Mesenchymal stem cell (in vitro differentiated cells and primary cell): Measurements from ENCODE around the gene WNT4.

ENCODE experiments used
- DNase-seq: peaks from one replicate; pipeline ENCODE4 v3.0.0-alpha.2; 2013
- H2AFZ ChIP-seq: one replicate; pipeline ENCODE4 v1.6.1; 2013; ENCODE audit warnings: low read depth, mild to moderate bottlenecking, control low read depth, inconsistent platforms, low read length, moderate library complexity
- H2AK5ac ChIP-seq: 2 replicates; pipeline ENCODE4 v1.6.1; 2013; ENCODE audit warnings: low read length, moderate library complexity, mild to moderate bottlenecking, inconsistent platforms; ENCODE audit not compliant: severe bottlenecking
- H2BK120ac ChIP-seq: one replicate; pipeline ENCODE4 v1.6.1; 2013; ENCODE audit warnings: low read depth, mild to moderate bottlenecking, inconsistent platforms, low read length, moderate library complexity
- H2BK12ac ChIP-seq, 2 experiments: one replicate each; pipeline ENCODE4 v1.6.1; 2013; ENCODE audit warnings: inconsistent platforms in 2 of 2, low read length in 2 of 2, mild to moderate bottlenecking in 2 of 2, moderate library complexity in 2 of 2, control low read depth in 1 of 2
- H2BK15ac ChIP-seq: one replicate; pipeline ENCODE4 v1.6.1; 2013; ENCODE audit warnings: mild to moderate bottlenecking, low read depth, inconsistent platforms; ENCODE audit not compliant: poor library complexity, severe bottlenecking
- H2BK5ac ChIP-seq: 2 replicates; pipeline ENCODE4 v1.6.1; 2013; ENCODE audit warnings: low read depth, mild to moderate bottlenecking, low read length, control low read depth, inconsistent platforms; ENCODE audit not compliant: poor library complexity, severe bottlenecking
- H3K14ac ChIP-seq, 2 experiments: one replicate each; pipeline ENCODE4 v1.6.1; 2013; ENCODE audit warnings: inconsistent platforms in 2 of 2, low read length in 2 of 2, control low read depth in 1 of 2, mild to moderate bottlenecking in 1 of 2, moderate library complexity in 1 of 2
- H3K18ac ChIP-seq, 2 experiments: one replicate each; pipeline ENCODE4 v1.6.1; 2013; ENCODE audit warnings: inconsistent platforms in 2 of 2, low read length in 2 of 2, control low read depth in 1 of 2, low read depth in 1 of 2, mild to moderate bottlenecking in 1 of 2
- H3K23ac ChIP-seq, 2 experiments: one replicate each; pipeline ENCODE4 v1.6.1; 2013; ENCODE audit warnings: inconsistent platforms in 2 of 2, low read length in 2 of 2, mild to moderate bottlenecking in 2 of 2, moderate library complexity in 2 of 2, control low read depth in 1 of 2
- H3K27ac ChIP-seq: 2 replicates; pipeline ENCODE4 v1.5.1; 2013; ENCODE audit warnings: mild to moderate bottlenecking, moderate library complexity, low read length, control low read depth, inconsistent platforms; ENCODE audit not compliant: poor library complexity, severe bottlenecking
- H3K27me3 ChIP-seq, 2 experiments: 2 replicates each; pipeline versions ENCODE4 v1.6.1 to v1.7.0; 2013; ENCODE audit warnings: low read length in 2 of 2, mild to moderate bottlenecking in 2 of 2, moderate library complexity in 2 of 2, control low read depth in 1 of 2, inconsistent platforms in 1 of 2; ENCODE audit not compliant: control insufficient read depth in 1 of 2, insufficient read depth in 1 of 2
- H3K36me3 ChIP-seq, 2 experiments: 2 replicates each; pipeline versions ENCODE4 v1.6.1 to v1.7.0; 2013; ENCODE audit warnings: low read length in 2 of 2, control low read depth in 1 of 2, inconsistent platforms in 1 of 2, low read depth in 1 of 2, mild to moderate bottlenecking in 1 of 2; ENCODE audit not compliant: insufficient read depth in 2 of 2, control insufficient read depth in 1 of 2
- H3K4ac ChIP-seq, 2 experiments: one replicate each; pipeline ENCODE4 v1.6.1; 2013; ENCODE audit warnings: inconsistent platforms in 2 of 2, low read length in 2 of 2, mild to moderate bottlenecking in 2 of 2, moderate library complexity in 2 of 2, control low read depth in 1 of 2, low read depth in 1 of 2
- H3K4me1 ChIP-seq: 2 replicates; pipeline ENCODE4 v1.6.1; 2013; ENCODE audit warnings: low read depth, low read length, control low read depth; ENCODE audit not compliant: control insufficient read depth, insufficient read depth
- H3K4me2 ChIP-seq: 2 replicates; pipeline ENCODE4 v1.6.1; 2013; ENCODE audit warnings: low read length, mild to moderate bottlenecking, inconsistent platforms; ENCODE audit not compliant: poor library complexity, severe bottlenecking
- H3K4me3 ChIP-seq, 2 experiments: 2 replicates each; pipeline versions ENCODE4 v1.5.1 to v1.7.0; 2013; ENCODE audit warnings: low read length in 2 of 2, mild to moderate bottlenecking in 2 of 2, control low read depth in 1 of 2, low read depth in 1 of 2; ENCODE audit not compliant: insufficient read depth in 1 of 2
- H3K79me1 ChIP-seq: replicated peaks from 2 replicates; pipeline ENCODE4 v1.6.1; 2013; ENCODE audit warnings: mild to moderate bottlenecking, control low read depth, low read length, inconsistent platforms; ENCODE audit not compliant: poor library complexity, severe bottlenecking
- H3K9ac ChIP-seq: 2 replicates; pipeline ENCODE4 v1.7.0; 2013; ENCODE audit warnings: mild to moderate bottlenecking, low read length, moderate library complexity
- H3K9me3 ChIP-seq: 2 replicates; pipeline ENCODE4 v1.7.0; 2013; ENCODE audit warnings: mild to moderate bottlenecking, low read length; ENCODE audit not compliant: control insufficient read depth
- H4K8ac ChIP-seq: one replicate; pipeline ENCODE4 v1.6.1; 2013; ENCODE audit warnings: inconsistent platforms, mild to moderate bottlenecking, low read length, moderate library complexity
- H4K91ac ChIP-seq: one replicate; pipeline ENCODE4 v1.6.1; 2013; ENCODE audit warnings: mild to moderate bottlenecking, low read length, inconsistent platforms
- WGBS: methylation state at CpG from one replicate; pipeline ENCODE4 v1.1.7; 2013; ENCODE audit warnings: mixed read lengths; 5-methylcytosine and 5-hydroxymethylcytosine counted together

The WNT4 gene

DNA sequence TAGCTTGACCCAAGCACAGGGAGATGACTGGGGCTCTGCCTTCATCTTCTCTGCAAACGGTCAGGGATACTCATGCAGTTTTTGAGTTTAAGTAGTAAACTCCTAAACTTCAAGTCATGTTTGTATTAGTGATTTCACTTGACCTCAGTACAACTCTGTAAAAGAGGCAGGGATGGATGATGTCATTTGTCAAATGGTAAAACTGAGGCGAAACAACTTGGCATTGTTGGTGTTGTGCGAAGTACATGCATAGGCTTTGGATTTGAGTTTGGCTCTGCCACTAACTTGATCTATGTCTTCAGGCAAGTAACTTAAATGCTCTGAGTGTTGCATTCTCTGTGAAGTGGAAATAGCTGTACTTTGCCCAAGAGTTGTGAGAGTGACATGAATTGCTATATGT, 42.7 kb downstream of the WNT4 start:
- WGBS = 99% methylated on average over 3 of the region's 3 CpGs
- Histone ChIP-seq H3K79me1 (peaks cover 18% of the 10 kb centered on the region), H2AK5ac (no peak overlapping the region), H3K9ac (no peak overlapping the region), H2BK120ac (no peak overlapping the region), H3K9me3 (no peaks in the 10 kb centered on the region), H2BK12ac (no peak overlapping the region), H3K18ac (no peak overlapping the region), H3K4me3 (no peak overlapping the region), H2AFZ (no peak overlapping the region), H2BK15ac (no peak overlapping the region), H4K91ac (no peak overlapping the region), H3K23ac (no peak overlapping the region), H3K4me1 (peaks cover 2% of the 10 kb centered on the region), H4K8ac (no peak overlapping the region), H3K36me3 (peaks cover 19 to 86% of the 10 kb centered on the region in 2 experiments), H2BK5ac (no peak overlapping the region), H3K14ac (no peak overlapping the region), H3K27ac (no peak overlapping the region), H3K4me2 (no peak overlapping the region), H3K4ac (no peak overlapping the region), H3K27me3 (no peaks in the 10 kb centered on the region)
- no peak for DNase-seq

DNA sequence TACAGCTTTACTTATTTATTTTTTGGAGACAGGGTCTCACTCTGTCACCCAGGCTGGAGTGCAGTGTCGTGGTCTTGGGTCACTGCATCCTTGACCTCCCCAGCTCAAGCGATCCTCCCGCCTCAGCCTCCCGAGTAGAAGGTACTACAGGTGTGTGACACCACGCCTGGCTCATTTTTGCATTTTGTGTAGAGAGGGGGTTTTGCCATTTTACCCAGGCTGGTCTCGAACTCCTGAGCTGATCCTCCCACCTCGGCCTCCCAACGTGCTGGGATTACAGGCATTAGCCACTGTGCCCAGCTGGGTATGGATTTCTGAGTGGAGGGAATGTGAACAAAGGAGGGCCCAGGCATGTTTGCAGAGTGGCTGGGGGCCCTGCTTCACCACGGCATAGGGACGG, 44.1 kb downstream of the WNT4 start:
- H2BK120ac ChIP-seq = no peak overlapping the region
- no peak overlapping the region for H2BK5ac ChIP-seq
- H3K4me3 ChIP-seq = no peak overlapping the region
- no peak overlapping the region for H3K4ac ChIP-seq
- WGBS = 94% methylated on average over 10 of the region's 10 CpGs
- H2BK12ac ChIP-seq = no peak overlapping the region
- H3K27ac ChIP-seq = no peak overlapping the region
- H3K79me1 ChIP-seq = peaks cover 19% of the 10 kb centered on the region
- peaks cover 2% of the 10 kb centered on the region for H3K4me1 ChIP-seq
- H2AK5ac ChIP-seq = no peak overlapping the region
- no peak overlapping the region for H3K18ac ChIP-seq
- H3K27me3 ChIP-seq = no peaks in the 10 kb centered on the region
- H3K23ac ChIP-seq = no peak overlapping the region
- no peak overlapping the region for H3K4me2 ChIP-seq
- no peak overlapping the region for H3K14ac ChIP-seq
- H3K9ac ChIP-seq = no peak overlapping the region
- H3K9me3 ChIP-seq = no peaks in the 10 kb centered on the region
- no peak for DNase-seq
- H4K91ac ChIP-seq = no peak overlapping the region
- H3K36me3 ChIP-seq = peaks cover 18 to 82% of the 10 kb centered on the region in 2 experiments
- H2AFZ ChIP-seq = no peak overlapping the region
- H4K8ac ChIP-seq = peak overlapping the region; percentile 9
- no peak overlapping the region for H2BK15ac ChIP-seq

DNA sequence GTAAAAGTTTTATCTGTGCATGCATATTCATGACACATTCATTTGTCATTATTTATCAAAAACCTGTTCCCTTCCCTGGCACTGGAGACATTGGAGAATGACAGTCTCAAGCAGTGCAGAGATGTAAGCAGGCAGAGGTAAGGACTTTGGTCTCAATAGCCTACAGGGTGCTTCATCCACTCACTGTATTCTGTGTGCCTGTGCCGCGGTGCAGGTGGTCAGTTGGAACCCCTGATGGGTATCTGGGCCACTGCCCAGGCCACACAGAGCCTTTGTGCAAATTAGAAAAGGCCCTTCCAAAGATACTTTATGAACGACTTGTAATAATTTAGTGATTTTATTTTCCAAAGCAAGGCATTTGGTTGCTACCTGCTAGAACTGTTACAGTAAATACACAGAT, 46.4 kb downstream of the WNT4 start:
- H2BK12ac ChIP-seq = no peak overlapping the region
- H3K4ac ChIP-seq = no peak overlapping the region
- H4K91ac ChIP-seq = no peak overlapping the region
- DNase-seq = no peak
- H2BK120ac ChIP-seq = no peak overlapping the region
- no peaks in the 10 kb centered on the region for H3K9me3 ChIP-seq
- H2AFZ ChIP-seq = no peak overlapping the region
- no peak overlapping the region for H2AK5ac ChIP-seq
- no peak overlapping the region for H3K27ac ChIP-seq
- H3K4me2 ChIP-seq = no peak overlapping the region
- H3K23ac ChIP-seq = no peak overlapping the region
- H3K14ac ChIP-seq = no peak overlapping the region
- H3K4me3 ChIP-seq = no peak overlapping the region
- peaks cover 19% of the 10 kb centered on the region for H3K79me1 ChIP-seq
- no peak overlapping the region for H2BK5ac ChIP-seq
- H4K8ac ChIP-seq = no peak overlapping the region
- H3K27me3 ChIP-seq = no peaks in the 10 kb centered on the region
- H3K18ac ChIP-seq = peak overlapping the region in 1 of 2 experiments; percentile 26
- 97% methylated on average over 3 of the region's 3 CpGs for WGBS
- H3K9ac ChIP-seq = peak overlapping the region; percentile 20
- H3K4me1 ChIP-seq = peaks cover 4% of the 10 kb centered on the region
- H3K36me3 ChIP-seq = peaks cover 16 to 80% of the 10 kb centered on the region in 2 experiments
- no peak overlapping the region for H2BK15ac ChIP-seq

DNA sequence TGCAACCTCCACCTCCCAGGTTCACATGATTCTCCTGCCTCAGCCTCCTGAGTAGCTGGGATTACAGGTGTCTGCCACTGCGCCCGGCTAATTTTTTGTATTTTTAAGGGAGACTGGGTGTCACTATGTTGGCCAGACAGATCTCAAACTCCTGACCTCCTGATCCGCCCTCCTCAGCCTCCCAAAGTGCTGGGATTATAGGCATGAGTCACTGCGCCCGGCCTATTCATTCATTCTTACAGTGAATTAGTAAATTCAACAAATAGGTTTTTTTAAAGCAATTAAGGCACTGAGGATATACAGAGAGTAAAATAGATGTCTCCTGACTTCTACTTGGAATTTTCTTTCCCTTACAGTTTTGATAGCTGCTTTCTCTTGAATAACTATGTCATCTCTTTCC, 46.9 kb downstream of the WNT4 start:
- no peak overlapping the region for H3K18ac ChIP-seq
- peaks cover 16 to 80% of the 10 kb centered on the region in 2 experiments for H3K36me3 ChIP-seq
- H3K4me1 ChIP-seq = peaks cover 4% of the 10 kb centered on the region
- no peak overlapping the region for H4K8ac ChIP-seq
- H3K23ac ChIP-seq = no peak overlapping the region
- 100% methylated on average over 2 of the region's 5 CpGs for WGBS
- H2BK5ac ChIP-seq = no peak overlapping the region
- no peak overlapping the region for H3K4me3 ChIP-seq
- no peak overlapping the region for H3K4me2 ChIP-seq
- H2BK120ac ChIP-seq = no peak overlapping the region
- no peaks in the 10 kb centered on the region for H3K27me3 ChIP-seq
- H3K14ac ChIP-seq = no peak overlapping the region
- H3K9me3 ChIP-seq = no peaks in the 10 kb centered on the region
- no peak overlapping the region for H2AK5ac ChIP-seq
- no peak overlapping the region for H2BK12ac ChIP-seq
- H3K27ac ChIP-seq = no peak overlapping the region
- peak overlapping the region; percentile 20 for H3K9ac ChIP-seq
- no peak overlapping the region for H2AFZ ChIP-seq
- no peak for DNase-seq
- no peak overlapping the region for H2BK15ac ChIP-seq
- H3K79me1 ChIP-seq = peaks cover 19% of the 10 kb centered on the region
- H4K91ac ChIP-seq = no peak overlapping the region
- H3K4ac ChIP-seq = no peak overlapping the region
